Esophagus squamous epithelium (tissue), 4 donors: ENCODE data around the gene SERINC5.

Experiments
- CTCF ChIP-seq, 6 experiments: fragments of 450-650 bp in 4 of 6; fragments of 200-600 bp in 2 of 6; sonication (generic) in 2 of 6; IDR thresholded peaks; one replicate each; pipeline ENCODE4 v1.5.1; 2016 to 2019; ENCODE audit warnings: antibody characterized with exemption in 6 of 6, mild to moderate bottlenecking in 4 of 6, moderate library complexity in 4 of 6
- POLR2A ChIP-seq, 4 donors: fragments of 450-650 bp; IDR thresholded peaks; one replicate each; pipeline ENCODE4 v1.6.1; 2017; ENCODE audit warnings: antibody characterized with exemption in 4 of 4, mild to moderate bottlenecking in 4 of 4, moderate library complexity in 3 of 4

GRCh38 chr5:80114860-80115259, 141.0 kb downstream of the SERINC5 start:
- TF ChIP-seq CTCF (IDR thresholded peaks at IDR 0.05): no peak
- TF ChIP-seq POLR2A (IDR thresholded peaks at IDR 0.05): no peak
